Pancreas (tissue), 10 donors: Measurements from ENCODE around the gene CYFIP1. TPM values are rescaled to one million over a fixed set of nuclear protein-coding genes. Genes with fewer than 3 reads are reported as not detected.

Experiments used
- ATAC-seq, 4 donors: fragments of 200-7000 bp; cut with Tn5 transposase; one replicate each; pipeline versions ENCODE4 v1.8.0 to v1.9.1; 2020; ENCODE audit warnings: mild to moderate bottlenecking in 4 of 4, moderate library complexity in 4 of 4
- DNase-seq, 6 donors: peaks; one replicate each; pipeline ENCODE4 v3.0.0-alpha.2; 2020
- FAIRE-seq: peaks from 2 replicates; lab custom pipeline; 2012; peaks lifted over from hg19 to GRCh38; lab: Jason Lieb, UNC
- H3K27ac ChIP-seq, 4 donors: fragments of 200-600 bp; sonication (generic); 1 replicate in 3 of 4; 2 replicates in 1 of 4; pipeline versions ENCODE4 v1.5.0 to v1.8.0; 2020
- H3K27me3 ChIP-seq, 4 donors: fragments of 200-600 bp; one replicate each; pipeline ENCODE4 v1.8.0; 2021
- H3K36me3 ChIP-seq, 3 donors: fragments of 200-600 bp; sonication (generic) in 1 of 3; one replicate each; pipeline versions ENCODE4 v1.5.0 to v1.8.0; 2020 to 2021
- H3K4me1 ChIP-seq, 3 donors: fragments of 200-600 bp; one replicate each; pipeline ENCODE4 v1.8.0; 2021
- H3K4me3 ChIP-seq, 4 donors: fragments of 200-600 bp; sonication (generic) in 2 of 4; one replicate each; pipeline versions ENCODE4 v1.5.0 to v1.8.0; 2020 to 2021
- H3K9me3 ChIP-seq, 4 donors: fragments of 200-600 bp; one replicate each; pipeline ENCODE4 v1.8.0; 2021
- WGBS, 2 donors: extraction: QIAGEN DNeasy Blood & Tissue Kit; methylation state at CpG; one replicate each; pipeline ENCODE4 v1.1.7; 2013; 5-methylcytosine and 5-hydroxymethylcytosine counted together
- intact Hi-C, 3 donors: fragments of 100-400 bp; cut with DNase I; formaldehyde crosslinking; loops; one replicate each; pipeline versions ENCODE4 v1.11.1 to v1.14.2; 2022
- polyA plus RNA-seq, 2 donors: library from polyadenylated mRNA; stranded (reverse); fragments of 200-250 nt; gene quantifications; one replicate each; pipeline ENCODE4 v1.2.3, GENCODE V29; 2013
- total RNA-seq, 6 donors: library from RNA; stranded (reverse); fragmentation: NEBNext Ultra II Directional in 4 of 6; extraction: Animal tissue kit (Norgen Biotek cat#: 25700) in 4 of 6; gene quantifications; one replicate each; pipeline versions ENCODE4 v1.2.1 to v1.2.4, GENCODE V29; 2021 to 2023
- TF ChIP-seq, protein P1 (sequence below), 4 donors: fragments of 200-600 bp; sonication (generic) in 3 of 4; IDR thresholded peaks; one replicate each; pipeline versions ENCODE4 v1.5.0 to v1.8.0; 2021; ENCODE audit warnings: antibody characterized with exemption in 4 of 4
- donor health status: healthy with polysubstance abuse.
- donor health status: DM: no; HTN: no; CAD: no; lungs with moderate emphysema.
- donor health status: DM: no; HTN: no; CAD: no.
- donor health status: control.
- donor health status: control.
- donor health status: Bipolar disorder and iron deficiency.
- donor health status: DM: yes; HTN: yes; CAD: no.
- donor health status: DM: no; HTN: no; CAD: no.
- donor health status: DM: no; HTN: no; CAD: no.
- donor health status: DM: yes; HTN: yes; CAD: no.

Gene CYFIP1
- total and polyA plus RNA-seq, 8 donors, result 21.3 to 99.1 (median 59.2) TPM

DNA sequence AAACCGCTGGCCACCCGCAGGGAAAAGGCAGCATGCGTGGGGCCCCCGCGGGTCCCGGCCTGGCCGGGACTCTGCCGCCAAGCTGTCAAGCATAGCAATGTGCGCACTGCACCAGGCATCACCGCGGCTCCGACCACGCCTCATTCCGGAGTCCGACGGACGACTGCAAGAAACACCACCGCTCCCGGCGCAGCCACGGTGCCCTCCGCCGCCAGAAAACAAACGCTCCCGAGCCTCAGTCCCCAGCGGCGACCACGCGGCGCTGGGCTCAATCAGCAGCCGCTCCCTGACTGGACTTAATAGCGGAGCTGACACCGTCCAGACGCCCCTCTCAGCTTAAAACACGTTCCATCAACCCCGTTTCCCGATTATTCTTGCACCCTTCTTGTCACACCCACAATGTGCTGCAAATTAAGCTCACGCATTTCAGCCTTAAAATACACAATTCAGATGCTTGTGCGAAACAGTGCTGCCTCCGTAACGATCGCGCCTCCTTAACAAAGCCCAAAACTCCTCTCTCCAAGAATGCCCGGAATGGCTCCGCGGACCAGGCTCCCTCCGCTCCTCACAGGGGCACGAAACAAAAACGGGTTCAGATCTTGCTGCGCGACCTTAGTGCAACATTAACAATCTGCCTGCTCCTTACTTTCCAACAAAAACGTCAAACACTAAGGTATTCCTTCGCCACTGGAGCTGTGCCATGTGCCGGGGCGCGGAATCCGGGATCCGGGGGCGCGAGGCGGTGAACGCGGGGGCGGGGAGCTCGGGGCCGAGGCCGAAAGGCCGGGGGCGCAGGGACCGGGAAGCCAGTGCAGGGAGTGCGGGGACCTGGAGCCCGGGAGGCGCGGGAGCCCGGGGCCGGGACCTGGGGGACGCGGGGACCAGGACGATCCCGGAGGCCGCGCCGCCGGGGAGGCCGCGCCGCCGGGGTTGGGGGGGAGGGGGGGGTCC is 655 bp downstream of the CYFIP1 start:
- FAIRE-seq, result no peak
- intact Hi-C loops, result no loop called here
- H3K9me3 ChIP-seq, result no peaks in the 10 kb centered on the region
- WGBS, 2 donors, result 0 to 1% methylated on average over 69 to 88 of the region's 88 CpGs
- H3K36me3 ChIP-seq, result no peaks in the 10 kb centered on the region
- no peaks in the 10 kb centered on the region for H3K27me3 ChIP-seq
- TF ChIP-seq, protein P1, sequence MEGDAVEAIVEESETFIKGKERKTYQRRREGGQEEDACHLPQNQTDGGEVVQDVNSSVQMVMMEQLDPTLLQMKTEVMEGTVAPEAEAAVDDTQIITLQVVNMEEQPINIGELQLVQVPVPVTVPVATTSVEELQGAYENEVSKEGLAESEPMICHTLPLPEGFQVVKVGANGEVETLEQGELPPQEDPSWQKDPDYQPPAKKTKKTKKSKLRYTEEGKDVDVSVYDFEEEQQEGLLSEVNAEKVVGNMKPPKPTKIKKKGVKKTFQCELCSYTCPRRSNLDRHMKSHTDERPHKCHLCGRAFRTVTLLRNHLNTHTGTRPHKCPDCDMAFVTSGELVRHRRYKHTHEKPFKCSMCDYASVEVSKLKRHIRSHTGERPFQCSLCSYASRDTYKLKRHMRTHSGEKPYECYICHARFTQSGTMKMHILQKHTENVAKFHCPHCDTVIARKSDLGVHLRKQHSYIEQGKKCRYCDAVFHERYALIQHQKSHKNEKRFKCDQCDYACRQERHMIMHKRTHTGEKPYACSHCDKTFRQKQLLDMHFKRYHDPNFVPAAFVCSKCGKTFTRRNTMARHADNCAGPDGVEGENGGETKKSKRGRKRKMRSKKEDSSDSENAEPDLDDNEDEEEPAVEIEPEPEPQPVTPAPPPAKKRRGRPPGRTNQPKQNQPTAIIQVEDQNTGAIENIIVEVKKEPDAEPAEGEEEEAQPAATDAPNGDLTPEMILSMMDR (IDR thresholded peaks at IDR 0.05), result no peak
- DNase-seq, result peak; percentile 59 to 87 (median 68)
- peak; percentile 38 to 71 (median 66) for ATAC-seq
- peaks cover 5 to 19% (median 8%) of the 10 kb centered on the region in 3 donors for H3K4me1 ChIP-seq
- peak overlapping the region; percentile 84 to 99 (median 91) for H3K4me3 ChIP-seq
- H3K27ac ChIP-seq, result peak overlapping the region; percentile 86 to 93 (median 92)

DNA sequence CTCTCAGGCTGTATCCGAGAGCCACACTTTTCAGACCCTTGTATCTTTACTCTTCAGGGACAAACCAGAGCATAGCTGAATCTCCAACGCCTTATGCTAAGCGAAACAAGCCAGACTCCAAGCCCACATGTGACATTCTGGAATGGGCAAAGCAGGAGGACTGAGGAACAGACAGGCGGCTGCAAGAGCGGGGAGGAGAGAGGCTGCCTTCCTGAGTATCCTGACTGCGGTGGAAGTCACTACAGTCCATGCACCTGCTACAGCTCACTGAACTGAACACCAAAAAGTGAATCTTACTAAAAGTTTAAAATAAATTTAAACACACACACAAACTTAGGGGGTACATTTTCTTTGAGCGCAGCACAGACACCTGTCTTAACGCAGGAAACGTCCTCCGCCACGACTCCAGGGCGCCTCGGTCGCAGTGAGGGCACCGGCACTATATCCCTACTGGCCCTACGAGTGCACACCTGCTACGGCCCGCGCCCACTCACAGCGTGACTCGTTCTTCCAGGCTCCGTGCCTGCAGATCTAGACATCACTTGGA is 1.4 kb downstream of the CYFIP1 start:
- Histone ChIP-seq H3K27ac (peak overlapping the region in 3 of 4 donors; percentile 92 to 93 (median 92)), H3K4me1 (peaks cover 5 to 19% (median 8%) of the 10 kb centered on the region in 3 donors), H3K9me3 (no peaks in the 10 kb centered on the region), H3K36me3 (no peaks in the 10 kb centered on the region), H3K4me3 (peak overlapping the region; percentile 84 to 99 (median 91)), H3K27me3 (no peaks in the 10 kb centered on the region)
- WGBS, 2 donors, result 6 to 8% methylated on average over 22 of the region's 22 CpGs
- no peak for DNase-seq
- intact Hi-C loops, result no loop called here
- no peak for FAIRE-seq
- TF ChIP-seq, protein P1 (IDR thresholded peaks at IDR 0.05), result no peak
- ATAC-seq, result peak; percentile 19 to 37 (median 34)

- Histone ChIP-seq H3K4me1 (peaks cover 5 to 19% (median 8%) of the 10 kb centered on the region in 3 donors), H3K27me3 (no peaks in the 10 kb centered on the region), H3K4me3 (no peak overlapping the region), H3K27ac (peak overlapping the region in 2 of 4 donors; percentile 3 to 11), H3K36me3 (no peaks in the 10 kb centered on the region), H3K9me3 (no peaks in the 10 kb centered on the region)
- WGBS, 2 donors, result 76 to 79% methylated on average over 4 of the region's 4 CpGs
- no peak for FAIRE-seq
- peak in 2 of 4 donors; percentile 20 to 31 for ATAC-seq
- TF ChIP-seq, protein P1 (IDR thresholded peaks at IDR 0.05), result no peak
- intact Hi-C loops, result no loop called here
- DNase-seq, result no peak
Measured at GRCh38 chr15:22974745-22975144, 5.4 kb downstream of the CYFIP1 start.

DNA sequence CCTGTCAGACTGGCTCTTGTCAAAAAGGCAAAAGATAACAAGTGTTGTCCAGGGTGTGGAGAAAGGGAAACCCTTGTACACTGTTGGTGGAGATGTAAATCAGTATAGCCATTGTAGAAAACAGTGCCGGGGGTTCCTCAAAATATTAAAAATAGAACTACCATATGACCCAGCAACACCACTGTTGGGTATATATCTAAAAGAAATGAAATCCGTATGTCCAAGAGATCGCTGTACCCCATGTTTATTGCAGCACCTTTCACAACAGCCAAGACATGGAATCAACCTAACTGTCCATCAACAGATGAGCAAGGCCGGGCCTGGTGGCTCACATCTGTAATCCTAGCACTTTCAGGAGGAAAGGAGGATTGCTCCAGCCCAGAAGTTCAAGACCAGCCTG is 6.2 kb downstream of the CYFIP1 start:
- no peak for FAIRE-seq

More for the DNA sequence above, 6.2 kb downstream of the CYFIP1 start:
- ATAC-seq (no peak), DNase-seq (no peak)
- H3K4me1 ChIP-seq, result peaks cover 5 to 19% (median 8%) of the 10 kb centered on the region in 3 donors
- no peaks in the 10 kb centered on the region for H3K36me3 ChIP-seq
- no peak overlapping the region for H3K27ac ChIP-seq
- H3K9me3 ChIP-seq, result no peaks in the 10 kb centered on the region
- TF ChIP-seq, protein P1 (IDR thresholded peaks at IDR 0.05), result no peak
- H3K4me3 ChIP-seq, result no peak overlapping the region
- intact Hi-C loops, result no loop called here
- 77 to 88% methylated on average over 4 of the region's 4 CpGs for WGBS, 2 donors
- H3K27me3 ChIP-seq, result no peaks in the 10 kb centered on the region
